HS-27A (cell line): Measurements from ENCODE around the gene MTG1.
"Not testable (repeated sequence)": the region's sequence is repeated elsewhere in the genome, so short reads cannot be mapped to it uniquely, and the experiment has no call there.

ENCODE experiments used
- DNase-seq: peaks from one replicate; pipeline ENCODE4 v3.0.0-alpha.2; 2012; ENCODE audit warnings: low read depth, missing footprints

Gene MTG1

GRCh38 chr10:133400624-133401424, 6.9 kb downstream of the MTG1 start:
- no peak for DNase-seq

- no peak for DNase-seq
These were observed 7.5 kb downstream of the MTG1 start for GRCh38 chr10:133401500-133401899.

GRCh38 chr10:133401981-133402725, 8.2 kb downstream of the MTG1 start:
- DNase-seq = no peak

GRCh38 chr10:133403359-133403758, 9.4 kb downstream of the MTG1 start:
- DNase-seq = no peak

GRCh38 chr10:133403784-133404183, 9.8 kb downstream of the MTG1 start:
- no peak for DNase-seq

- no peak for DNase-seq
These were observed 11.3 kb downstream of the MTG1 start for GRCh38 chr10:133405272-133405671.

GRCh38 chr10:133405844-133406527, 12.0 kb downstream of the MTG1 start:
- no peak for DNase-seq

GRCh38 chr10:133411523-133412380, 17.8 kb downstream of the MTG1 start:
- DNase-seq = no peak

- DNase-seq = no peak
These were observed 18.4 kb downstream of the MTG1 start for GRCh38 chr10:133412381-133412711.

- not testable (repeated sequence) for DNase-seq
These were observed 20.4 kb downstream of the MTG1 start for GRCh38 chr10:133414401-133414800.

- DNase-seq = no peak
These were observed 21.8 kb downstream of the MTG1 start for GRCh38 chr10:133415752-133416151.

GRCh38 chr10:133418289-133418993, 24.5 kb downstream of the MTG1 start:
- no peak for DNase-seq

- no peak for DNase-seq
These were observed 25.4 kb downstream of the MTG1 start for GRCh38 chr10:133419211-133419950.

- DNase-seq = no peak
These were observed 26.1 kb downstream of the MTG1 start for GRCh38 chr10:133420028-133420427.

GRCh38 chr10:133420579-133420978, 26.6 kb downstream of the MTG1 start:
- DNase-seq = no peak

- no peak for DNase-seq
These were observed 27.6 kb downstream of the MTG1 start for GRCh38 chr10:133421336-133422222.

GRCh38 chr10:133422223-133422806, 28.4 kb downstream of the MTG1 start:
- no peak for DNase-seq

GRCh38 chr10:133422807-133423771, 29.1 kb downstream of the MTG1 start:
- no peak for DNase-seq
